ENCODE data around the gene DYNC1LI1.
A peak's percentile ranks its signal among the peaks of the same experiment; 100 is the strongest.

Gene DYNC1LI1

GRCh38 chr3:32570421-32571191, at the start of gene DYNC1LI1:
DYNC1LI1 (minus strand) TSS chr3:32570858; CDS start chr3:32570770, 88 bp downstream.
- DNase-seq = peak; percentile 72 to 89

- DNase-seq = no peak
Observed at GRCh38 chr3:32619395-32619794, 48.7 kb upstream of the DYNC1LI1 start.

GRCh38 chr3:32616267-32616962, 45.8 kb upstream of the DYNC1LI1 start:
- DNase-seq = no peak

- DNase-seq = no peak
Observed at GRCh38 chr3:32614956-32615355, 44.3 kb upstream of the DYNC1LI1 start.

- DNase-seq = no peak
Observed at GRCh38 chr3:32613183-32613582, 42.5 kb upstream of the DYNC1LI1 start.

- DNase-seq = no peak
Observed at GRCh38 chr3:32612547-32612946, 41.9 kb upstream of the DYNC1LI1 start.

- no peak for DNase-seq
Observed at GRCh38 chr3:32607522-32607921, 36.9 kb upstream of the DYNC1LI1 start.

GRCh38 chr3:32606960-32607359, 36.3 kb upstream of the DYNC1LI1 start:
- no peak for DNase-seq

- no peak for DNase-seq
Observed at GRCh38 chr3:32606277-32606676, 35.6 kb upstream of the DYNC1LI1 start.

- no peak for DNase-seq
Observed at GRCh38 chr3:32603064-32603463, 32.4 kb upstream of the DYNC1LI1 start.

- DNase-seq = no peak
Observed at GRCh38 chr3:32602206-32602605, 31.5 kb upstream of the DYNC1LI1 start.

GRCh38 chr3:32601722-32602121, 31.1 kb upstream of the DYNC1LI1 start:
- DNase-seq = no peak

GRCh38 chr3:32597656-32598055, 27.0 kb upstream of the DYNC1LI1 start:
- no peak for DNase-seq

GRCh38 chr3:32596909-32597369, 26.3 kb upstream of the DYNC1LI1 start:
- no peak for DNase-seq

- no peak for DNase-seq
Observed at GRCh38 chr3:32596282-32596908, 25.7 kb upstream of the DYNC1LI1 start.

- no peak for DNase-seq
Observed at GRCh38 chr3:32595323-32595722, 24.7 kb upstream of the DYNC1LI1 start.

GRCh38 chr3:32593903-32594525, 23.4 kb upstream of the DYNC1LI1 start:
- DNase-seq = no peak

- DNase-seq = no peak
Observed at GRCh38 chr3:32592696-32593353, 22.2 kb upstream of the DYNC1LI1 start.

- no peak for DNase-seq
Observed at GRCh38 chr3:32592011-32592410, 21.4 kb upstream of the DYNC1LI1 start.

GRCh38 chr3:32591186-32591585, 20.5 kb upstream of the DYNC1LI1 start:
- DNase-seq = no peak

GRCh38 chr3:32586356-32586755, 15.7 kb upstream of the DYNC1LI1 start:
- DNase-seq = no peak

- no peak for DNase-seq
Observed at GRCh38 chr3:32584660-32585059, 14.0 kb upstream of the DYNC1LI1 start.

GRCh38 chr3:32583708-32584107, 13.1 kb upstream of the DYNC1LI1 start:
- no peak for DNase-seq

Measured in NCI-H446 (cell line).